OCI-LY3 (cell line): ENCODE results near the gene HOXC13.

ENCODE experiments used
- H2AFZ ChIP-seq: fragments of 200-600, 300-600 bp; shearing (Covaris generic); 2 replicates; pipeline ENCODE4 v1.6.0; 2014; ENCODE audit warnings: antibody characterized with exemption, low read depth, low read length
- H3K27ac ChIP-seq: fragments of 200-600, 300-600 bp; sonication (generic); 2 replicates; pipeline ENCODE4 v1.5.1; 2014; ENCODE audit warnings: mild to moderate bottlenecking, low read length, moderate library complexity, mixed read lengths
- H3K27me3 ChIP-seq: fragments of 200-600, 300-600 bp; sonication (generic); 2 replicates; pipeline ENCODE4 v1.6.1; 2014; ENCODE audit warnings: low read depth, low read length, mixed read lengths
- H3K36me3 ChIP-seq: fragments of 200-600, 300-600 bp; sonication (generic); replicated peaks from 2 replicates; pipeline ENCODE3; 2014; ENCODE audit warnings: low read depth, low read length, mixed read lengths
- H3K4me1 ChIP-seq: fragments of 300-600, 200-600 bp; sonication (generic); 2 replicates; pipeline ENCODE4 v1.6.1; 2014; ENCODE audit warnings: low read length, mixed read lengths
- H3K4me2 ChIP-seq: fragments of 200-600, 300-600 bp; sonication (generic); 2 replicates; pipeline ENCODE4 v1.6.1; 2014; ENCODE audit warnings: low read length, mixed read lengths
- H3K4me3 ChIP-seq: fragments of 300-600, 200-600 bp; sonication (generic); 2 replicates; pipeline ENCODE4 v1.5.1; 2014; ENCODE audit warnings: antibody characterized with exemption, mild to moderate bottlenecking, low read length, moderate library complexity
- H3K79me2 ChIP-seq: fragments of 300-600, 200-600 bp; shearing (Covaris generic); 2 replicates; pipeline ENCODE4 v1.6.1; 2014; ENCODE audit warnings: mild to moderate bottlenecking, low read length, mixed read lengths
- H3K9ac ChIP-seq: fragments of 300-600, 200-600 bp; shearing (Covaris generic); 2 replicates; pipeline ENCODE4 v1.6.0; 2014; ENCODE audit warnings: mild to moderate bottlenecking, low read length, moderate library complexity
- H3K9me3 ChIP-seq: fragments of 200-600, 300-600 bp; shearing (Covaris generic); 2 replicates; pipeline ENCODE4 v1.6.1; 2014; ENCODE audit warnings: low read length, mixed read lengths; ENCODE audit not compliant: insufficient read depth
- H4K20me1 ChIP-seq: fragments of 200-600, 300-600 bp; sonication (generic); 2 replicates; pipeline ENCODE4 v1.6.1; 2016; ENCODE audit warnings: low read length, mixed read lengths; ENCODE audit not compliant: insufficient read depth
- EZH2phosphoT487 ChIP-seq: fragments of 200-600 bp; shearing (Covaris generic); IDR thresholded peaks from 2 replicates; pipeline ENCODE4 v1.6.1; 2018; ENCODE audit warnings: antibody characterized with exemption, mixed run types, low read depth
- TF ChIP-seq, protein P1 (sequence below): fragments of 200-600, 300-600 bp; sonication (generic); IDR thresholded peaks from 2 replicates; pipeline ENCODE4 v1.5.1; 2014; ENCODE audit warnings: antibody characterized with exemption, low read length, low read depth

Gene HOXC13

DNA sequence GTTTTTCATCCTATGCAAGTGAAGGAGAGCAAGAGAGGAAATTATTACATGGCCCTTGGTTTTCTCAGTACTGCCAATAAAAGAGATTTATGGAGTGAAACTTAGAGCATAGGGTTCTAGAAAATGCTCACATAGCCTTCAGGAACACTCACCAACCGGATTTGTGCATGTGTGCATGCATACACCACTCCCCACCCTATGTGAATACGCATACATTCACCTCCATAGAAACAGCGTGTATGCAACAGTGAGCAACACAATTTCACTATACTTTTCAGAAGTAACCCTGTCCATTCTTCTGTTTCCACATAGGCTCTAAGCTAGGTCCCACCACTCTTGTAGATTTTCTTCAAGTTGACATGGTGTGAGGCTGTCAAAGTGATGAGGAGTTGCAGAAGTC, 31.5 kb upstream of the HOXC13 start:
- Histone ChIP-seq H3K27me3 (peaks cover 44% of the 10 kb centered on the region), H3K9ac (no peak overlapping the region), H3K36me3 (no peaks in the 10 kb centered on the region), H3K9me3 (no peaks in the 10 kb centered on the region), H3K79me2 (no peaks in the 10 kb centered on the region), H4K20me1 (no peaks in the 10 kb centered on the region), H3K4me2 (no peak overlapping the region), H2AFZ (no peak overlapping the region), H3K4me1 (no peaks in the 10 kb centered on the region), H3K4me3 (no peak overlapping the region), H3K27ac (no peak overlapping the region)
- TF ChIP-seq, protein P1, sequence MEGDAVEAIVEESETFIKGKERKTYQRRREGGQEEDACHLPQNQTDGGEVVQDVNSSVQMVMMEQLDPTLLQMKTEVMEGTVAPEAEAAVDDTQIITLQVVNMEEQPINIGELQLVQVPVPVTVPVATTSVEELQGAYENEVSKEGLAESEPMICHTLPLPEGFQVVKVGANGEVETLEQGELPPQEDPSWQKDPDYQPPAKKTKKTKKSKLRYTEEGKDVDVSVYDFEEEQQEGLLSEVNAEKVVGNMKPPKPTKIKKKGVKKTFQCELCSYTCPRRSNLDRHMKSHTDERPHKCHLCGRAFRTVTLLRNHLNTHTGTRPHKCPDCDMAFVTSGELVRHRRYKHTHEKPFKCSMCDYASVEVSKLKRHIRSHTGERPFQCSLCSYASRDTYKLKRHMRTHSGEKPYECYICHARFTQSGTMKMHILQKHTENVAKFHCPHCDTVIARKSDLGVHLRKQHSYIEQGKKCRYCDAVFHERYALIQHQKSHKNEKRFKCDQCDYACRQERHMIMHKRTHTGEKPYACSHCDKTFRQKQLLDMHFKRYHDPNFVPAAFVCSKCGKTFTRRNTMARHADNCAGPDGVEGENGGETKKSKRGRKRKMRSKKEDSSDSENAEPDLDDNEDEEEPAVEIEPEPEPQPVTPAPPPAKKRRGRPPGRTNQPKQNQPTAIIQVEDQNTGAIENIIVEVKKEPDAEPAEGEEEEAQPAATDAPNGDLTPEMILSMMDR, result no peak
- no peak for TF ChIP-seq EZH2phosphoT487

- no peak for TF ChIP-seq EZH2phosphoT487
- TF ChIP-seq, protein P1, result no peak
- no peaks in the 10 kb centered on the region for H4K20me1 ChIP-seq
- no peaks in the 10 kb centered on the region for H3K79me2 ChIP-seq
- no peak overlapping the region for H3K4me2 ChIP-seq
- H3K9ac ChIP-seq, result no peak overlapping the region
- H3K9me3 ChIP-seq, result no peaks in the 10 kb centered on the region
- H3K27me3 ChIP-seq, result peaks cover 49% of the 10 kb centered on the region
- H2AFZ ChIP-seq, result no peak overlapping the region
- no peaks in the 10 kb centered on the region for H3K4me1 ChIP-seq
- no peak overlapping the region for H3K4me3 ChIP-seq
- H3K36me3 ChIP-seq, result no peaks in the 10 kb centered on the region
- no peak overlapping the region for H3K27ac ChIP-seq
Measured at GRCh38 chr12:53916788-53917655, 21.6 kb upstream of the HOXC13 start.

GRCh38 chr12:53924521-53925405, 13.9 kb upstream of the HOXC13 start:
- TF ChIP-seq, protein P1, result no peak
- TF ChIP-seq EZH2phosphoT487, result no peak
- no peak overlapping the region for H3K4me3 ChIP-seq

More at GRCh38 chr12:53924521-53925405, 13.9 kb upstream of the HOXC13 start:
- no peaks in the 10 kb centered on the region for H3K36me3 ChIP-seq
- peaks cover 58% of the 10 kb centered on the region for H3K27me3 ChIP-seq
- H3K4me1 ChIP-seq, result no peaks in the 10 kb centered on the region
- no peak overlapping the region for H3K4me2 ChIP-seq
- H4K20me1 ChIP-seq, result no peaks in the 10 kb centered on the region
- no peaks in the 10 kb centered on the region for H3K79me2 ChIP-seq
- H3K27ac ChIP-seq, result no peak overlapping the region
- no peak overlapping the region for H2AFZ ChIP-seq
- H3K9me3 ChIP-seq, result no peaks in the 10 kb centered on the region
- no peak overlapping the region for H3K9ac ChIP-seq
